ENCODE results near the gene C11orf86.

DNA sequence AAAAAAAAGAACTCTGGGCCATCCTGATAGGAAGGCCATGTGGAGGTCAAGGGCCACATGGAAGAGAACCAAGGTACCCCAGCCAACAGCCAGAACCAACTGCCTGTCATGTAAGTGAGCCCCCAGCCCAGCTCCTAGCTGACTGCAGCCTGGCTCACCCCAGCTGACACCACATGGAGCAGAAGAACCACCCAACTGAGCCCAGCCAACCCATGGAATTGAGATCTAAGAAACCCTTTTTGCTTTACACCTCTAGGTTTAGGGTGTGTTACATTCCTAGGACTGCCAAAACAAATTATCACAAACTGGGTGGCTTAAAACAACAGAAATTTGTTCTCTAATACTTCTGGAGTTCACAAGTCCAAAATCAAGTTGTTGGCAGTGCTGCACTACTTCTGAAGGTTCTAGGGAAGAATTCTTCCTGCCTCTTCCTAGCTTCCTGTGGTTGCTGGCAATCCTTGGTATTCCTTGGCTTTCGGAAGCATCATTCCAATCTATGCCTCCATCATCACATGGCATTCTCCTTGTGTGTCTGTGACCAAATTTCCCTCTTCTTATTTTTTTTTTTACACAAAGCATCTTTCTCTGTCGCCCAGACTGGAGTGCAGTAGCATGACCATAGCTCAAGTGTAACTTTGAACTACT lies 4.4 kb downstream of the C11orf86 start:
- TF ChIP-seq, protein P1, sequence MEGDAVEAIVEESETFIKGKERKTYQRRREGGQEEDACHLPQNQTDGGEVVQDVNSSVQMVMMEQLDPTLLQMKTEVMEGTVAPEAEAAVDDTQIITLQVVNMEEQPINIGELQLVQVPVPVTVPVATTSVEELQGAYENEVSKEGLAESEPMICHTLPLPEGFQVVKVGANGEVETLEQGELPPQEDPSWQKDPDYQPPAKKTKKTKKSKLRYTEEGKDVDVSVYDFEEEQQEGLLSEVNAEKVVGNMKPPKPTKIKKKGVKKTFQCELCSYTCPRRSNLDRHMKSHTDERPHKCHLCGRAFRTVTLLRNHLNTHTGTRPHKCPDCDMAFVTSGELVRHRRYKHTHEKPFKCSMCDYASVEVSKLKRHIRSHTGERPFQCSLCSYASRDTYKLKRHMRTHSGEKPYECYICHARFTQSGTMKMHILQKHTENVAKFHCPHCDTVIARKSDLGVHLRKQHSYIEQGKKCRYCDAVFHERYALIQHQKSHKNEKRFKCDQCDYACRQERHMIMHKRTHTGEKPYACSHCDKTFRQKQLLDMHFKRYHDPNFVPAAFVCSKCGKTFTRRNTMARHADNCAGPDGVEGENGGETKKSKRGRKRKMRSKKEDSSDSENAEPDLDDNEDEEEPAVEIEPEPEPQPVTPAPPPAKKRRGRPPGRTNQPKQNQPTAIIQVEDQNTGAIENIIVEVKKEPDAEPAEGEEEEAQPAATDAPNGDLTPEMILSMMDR (IDR thresholded peaks at IDR 0.05; ENCODE audit: insufficient read depth, low read depth, low read length) = no peak
- no peak for TF ChIP-seq EZH2 (IDR thresholded peaks at IDR 0.05; ENCODE audit: insufficient read depth, low read length)
